Sigmoid colon (tissue), 4 donors: ENCODE measurements around the gene HOXD3.

Experiments used
- EP300 ChIP-seq, 4 donors: sonication (generic); formaldehyde crosslinking; IDR thresholded peaks; one replicate each; pipeline ENCODE4 v1.6.1; 2017; ENCODE audit warnings: antibody characterized with exemption in 4 of 4
- POLR2A ChIP-seq, 2 donors: fragments of 450-650 bp; IDR thresholded peaks; one replicate each; pipeline ENCODE4 v1.6.1; 2016; ENCODE audit warnings: antibody characterized with exemption in 2 of 2, mild to moderate bottlenecking in 2 of 2, moderate library complexity in 2 of 2
- POLR2AphosphoS5 ChIP-seq, 4 donors: sonication (generic); formaldehyde crosslinking; IDR thresholded peaks; one replicate each; pipeline ENCODE4 v1.6.1; 2017; ENCODE audit warnings: antibody characterized with exemption in 4 of 4
- TF ChIP-seq, protein P1 (sequence below), 4 experiments: fragments of 450-650 bp in 3 of 4; fragments of 200-600 bp in 1 of 4; IDR thresholded peaks; one replicate each; pipeline ENCODE4 v1.5.1; 2016 to 2019; ENCODE audit warnings: antibody characterized with exemption in 4 of 4, mild to moderate bottlenecking in 3 of 4, moderate library complexity in 2 of 4

DNA sequence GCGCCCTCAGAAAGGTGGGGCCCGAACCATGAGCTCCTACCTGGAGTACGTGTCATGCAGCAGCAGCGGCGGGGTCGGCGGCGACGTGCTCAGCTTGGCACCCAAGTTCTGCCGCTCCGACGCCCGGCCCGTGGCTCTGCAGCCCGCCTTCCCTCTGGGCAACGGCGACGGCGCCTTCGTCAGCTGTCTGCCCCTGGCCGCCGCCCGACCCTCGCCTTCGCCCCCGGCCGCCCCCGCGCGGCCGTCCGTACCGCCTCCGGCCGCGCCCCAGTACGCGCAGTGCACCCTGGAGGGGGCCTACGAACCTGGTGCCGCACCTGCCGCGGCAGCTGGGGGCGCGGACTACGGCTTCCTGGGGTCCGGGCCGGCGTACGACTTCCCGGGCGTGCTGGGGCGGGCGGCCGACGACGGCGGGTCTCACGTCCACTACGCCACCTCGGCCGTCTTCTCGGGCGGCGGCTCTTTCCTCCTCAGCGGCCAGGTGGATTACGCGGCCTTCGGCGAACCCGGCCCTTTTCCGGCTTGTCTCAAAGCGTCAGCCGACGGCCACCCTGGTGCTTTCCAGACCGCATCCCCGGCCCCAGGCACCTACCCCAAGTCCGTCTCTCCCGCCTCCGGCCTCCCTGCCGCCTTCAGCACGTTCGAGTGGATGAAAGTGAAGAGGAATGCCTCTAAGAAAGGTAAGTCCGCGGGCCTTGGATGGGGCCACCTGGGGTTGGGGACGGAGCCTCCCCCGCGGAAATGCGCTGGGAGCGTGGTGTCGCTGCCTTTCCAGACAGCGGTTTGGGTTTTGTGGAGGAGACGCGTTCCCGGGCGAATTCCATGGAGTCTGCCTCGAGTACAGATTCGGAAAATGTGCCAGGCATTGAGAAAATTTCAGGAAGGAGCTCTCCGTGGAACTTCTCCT lies 31.9 kb downstream of the HOXD3 start:
- no peak for TF ChIP-seq POLR2AphosphoS5 (IDR thresholded peaks at IDR 0.05)
- TF ChIP-seq, protein P1, sequence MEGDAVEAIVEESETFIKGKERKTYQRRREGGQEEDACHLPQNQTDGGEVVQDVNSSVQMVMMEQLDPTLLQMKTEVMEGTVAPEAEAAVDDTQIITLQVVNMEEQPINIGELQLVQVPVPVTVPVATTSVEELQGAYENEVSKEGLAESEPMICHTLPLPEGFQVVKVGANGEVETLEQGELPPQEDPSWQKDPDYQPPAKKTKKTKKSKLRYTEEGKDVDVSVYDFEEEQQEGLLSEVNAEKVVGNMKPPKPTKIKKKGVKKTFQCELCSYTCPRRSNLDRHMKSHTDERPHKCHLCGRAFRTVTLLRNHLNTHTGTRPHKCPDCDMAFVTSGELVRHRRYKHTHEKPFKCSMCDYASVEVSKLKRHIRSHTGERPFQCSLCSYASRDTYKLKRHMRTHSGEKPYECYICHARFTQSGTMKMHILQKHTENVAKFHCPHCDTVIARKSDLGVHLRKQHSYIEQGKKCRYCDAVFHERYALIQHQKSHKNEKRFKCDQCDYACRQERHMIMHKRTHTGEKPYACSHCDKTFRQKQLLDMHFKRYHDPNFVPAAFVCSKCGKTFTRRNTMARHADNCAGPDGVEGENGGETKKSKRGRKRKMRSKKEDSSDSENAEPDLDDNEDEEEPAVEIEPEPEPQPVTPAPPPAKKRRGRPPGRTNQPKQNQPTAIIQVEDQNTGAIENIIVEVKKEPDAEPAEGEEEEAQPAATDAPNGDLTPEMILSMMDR (IDR thresholded peaks at IDR 0.05): no peak
- TF ChIP-seq POLR2A (IDR thresholded peaks at IDR 0.05): no peak
- TF ChIP-seq EP300 (IDR thresholded peaks at IDR 0.05): no peak
